ENCODE measurements around the gene CFAP77.
A peak's percentile ranks its signal among the peaks of the same experiment; 100 is the strongest.

Gene CFAP77

DNA sequence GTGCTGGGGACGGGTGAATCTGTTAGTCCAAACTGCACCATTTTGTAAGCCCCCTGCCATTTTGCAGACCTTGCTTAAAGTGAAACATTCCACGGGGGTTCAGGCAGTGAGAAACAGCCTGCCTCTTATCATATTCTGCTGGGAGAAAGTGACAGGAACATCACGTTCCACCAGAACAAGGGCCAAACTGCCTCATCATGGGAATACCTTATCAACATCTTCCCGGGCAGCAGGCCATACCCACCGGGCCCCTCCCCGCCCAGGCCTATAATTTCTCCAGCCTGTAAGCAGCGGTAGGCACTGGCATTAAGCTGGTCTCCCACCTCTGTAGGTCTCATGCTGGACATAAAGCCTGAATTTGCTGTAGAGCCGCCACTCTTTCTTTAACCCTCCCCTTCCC lies 1.5 kb upstream of the CFAP77 start:
- DNase-seq (ENCODE audit: low read depth in 2 of 2): no peak

GRCh38 chr9:132410642-132411041 lies 631 bp downstream of the CFAP77 start:
- DNase-seq (ENCODE audit: low read depth in 2 of 2): no peak

DNA sequence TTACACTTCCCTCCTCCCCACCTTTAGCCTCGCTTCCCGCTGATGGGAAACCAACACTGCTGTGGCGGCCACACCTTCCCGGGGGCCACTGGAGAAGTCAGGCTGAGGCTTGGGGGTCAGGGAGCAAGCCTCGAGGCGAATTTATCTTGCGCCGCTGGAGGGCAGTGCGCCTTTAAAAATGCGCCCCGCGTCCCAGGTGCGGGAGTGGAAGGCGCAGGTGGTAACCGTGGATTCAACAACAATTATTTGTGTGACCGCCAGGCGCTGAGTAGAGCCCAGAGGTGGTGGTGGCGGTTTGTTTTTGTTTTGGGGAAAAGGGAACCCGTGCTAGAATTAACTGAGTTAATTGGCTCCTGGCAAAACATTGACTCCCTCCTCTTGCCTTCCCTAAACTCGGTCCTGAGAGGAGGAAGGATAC lies 1.1 kb downstream of the CFAP77 start:
- DNase-seq (ENCODE audit: low read depth in 2 of 2): peak in 1 of 2 donors; percentile 58

- DNase-seq (ENCODE audit: low read depth in 2 of 2): no peak
These were observed 2.1 kb downstream of the CFAP77 start for GRCh38 chr9:132412089-132412488.

DNA sequence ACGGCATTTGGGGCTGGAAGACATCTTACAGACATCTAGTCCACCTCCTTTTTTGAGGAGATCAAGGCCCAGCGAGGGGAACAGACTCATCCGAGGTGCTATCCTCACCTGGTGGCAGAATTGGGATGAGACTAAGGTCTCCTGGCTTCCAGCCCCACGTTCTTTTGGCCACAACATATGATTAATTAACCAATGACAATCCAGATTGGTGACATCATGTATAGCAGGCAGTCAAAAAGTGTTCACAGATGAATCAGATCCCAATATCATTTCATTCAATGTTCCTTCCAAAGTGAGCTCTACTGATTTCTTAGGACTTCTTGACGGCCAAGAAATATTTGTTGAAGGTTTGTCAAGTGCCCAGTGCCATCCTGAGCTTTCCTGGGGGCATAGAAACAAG lies 3.9 kb downstream of the CFAP77 start:
- no peak for DNase-seq (ENCODE audit: low read depth in 2 of 2)

- no peak for DNase-seq (ENCODE audit: low read depth in 2 of 2)
These were observed 4.7 kb downstream of the CFAP77 start for GRCh38 chr9:132414731-132415130.

- no peak for DNase-seq (ENCODE audit: low read depth in 2 of 2)
These were observed 5.2 kb downstream of the CFAP77 start for GRCh38 chr9:132415181-132415580.

DNA sequence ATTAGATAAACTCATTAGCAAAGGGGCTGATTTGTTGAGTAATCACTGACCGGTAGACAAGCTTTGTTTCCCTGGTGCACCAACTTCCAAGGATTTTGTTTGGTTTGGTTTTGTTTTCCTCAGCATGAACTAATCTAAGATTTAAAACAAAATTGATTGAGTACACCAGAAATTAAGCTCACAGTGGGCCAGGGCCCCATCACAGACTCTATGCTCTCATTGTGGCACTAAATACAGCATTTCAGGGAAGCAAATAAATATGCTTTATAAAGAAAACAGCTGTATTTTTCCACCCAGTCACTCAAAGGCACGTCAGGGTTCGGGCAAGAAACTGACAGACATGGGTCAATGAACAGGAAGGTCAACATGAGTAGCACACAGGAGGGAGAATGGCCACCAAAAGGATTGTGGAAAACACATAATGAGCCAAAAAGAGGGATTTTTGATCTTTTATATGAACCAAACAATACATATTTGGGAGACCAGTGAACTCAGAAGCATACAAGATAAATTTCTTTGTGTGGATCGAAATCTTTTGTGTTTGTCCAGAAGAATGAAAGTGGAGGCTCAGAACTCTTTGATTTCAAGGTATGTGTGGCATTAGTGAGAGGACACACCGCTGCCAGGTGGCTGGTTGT lies 8.8 kb downstream of the CFAP77 start:
- no peak for DNase-seq (ENCODE audit: low read depth in 2 of 2)

- DNase-seq (ENCODE audit: low read depth in 2 of 2): no peak
These were observed 12.6 kb downstream of the CFAP77 start for GRCh38 chr9:132422574-132422973.

- no peak for DNase-seq (ENCODE audit: low read depth in 2 of 2)
These were observed 13.5 kb downstream of the CFAP77 start for GRCh38 chr9:132423503-132423902.

- DNase-seq (ENCODE audit: low read depth in 2 of 2): no peak
These were observed 15.1 kb downstream of the CFAP77 start for GRCh38 chr9:132424857-132425674.

DNA sequence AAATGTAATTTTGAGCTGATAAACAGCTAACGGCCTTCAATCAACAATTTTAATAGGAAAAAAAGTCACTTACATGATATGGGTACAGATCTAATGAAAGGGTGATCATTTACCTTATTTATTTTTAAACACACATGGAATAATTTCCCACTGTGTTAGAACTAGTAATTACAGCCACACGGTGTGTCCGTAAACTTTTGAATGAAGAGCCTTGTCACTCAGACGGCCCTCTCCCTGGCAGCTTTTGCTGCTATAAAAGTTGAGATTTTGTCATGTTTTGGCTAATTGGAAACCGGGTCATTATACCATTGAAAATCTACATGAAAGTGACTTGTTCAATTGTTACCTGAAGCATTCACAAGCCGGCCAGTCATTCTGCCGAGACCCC lies 15.7 kb downstream of the CFAP77 start:
- DNase-seq (ENCODE audit: low read depth in 2 of 2): no peak

DNA sequence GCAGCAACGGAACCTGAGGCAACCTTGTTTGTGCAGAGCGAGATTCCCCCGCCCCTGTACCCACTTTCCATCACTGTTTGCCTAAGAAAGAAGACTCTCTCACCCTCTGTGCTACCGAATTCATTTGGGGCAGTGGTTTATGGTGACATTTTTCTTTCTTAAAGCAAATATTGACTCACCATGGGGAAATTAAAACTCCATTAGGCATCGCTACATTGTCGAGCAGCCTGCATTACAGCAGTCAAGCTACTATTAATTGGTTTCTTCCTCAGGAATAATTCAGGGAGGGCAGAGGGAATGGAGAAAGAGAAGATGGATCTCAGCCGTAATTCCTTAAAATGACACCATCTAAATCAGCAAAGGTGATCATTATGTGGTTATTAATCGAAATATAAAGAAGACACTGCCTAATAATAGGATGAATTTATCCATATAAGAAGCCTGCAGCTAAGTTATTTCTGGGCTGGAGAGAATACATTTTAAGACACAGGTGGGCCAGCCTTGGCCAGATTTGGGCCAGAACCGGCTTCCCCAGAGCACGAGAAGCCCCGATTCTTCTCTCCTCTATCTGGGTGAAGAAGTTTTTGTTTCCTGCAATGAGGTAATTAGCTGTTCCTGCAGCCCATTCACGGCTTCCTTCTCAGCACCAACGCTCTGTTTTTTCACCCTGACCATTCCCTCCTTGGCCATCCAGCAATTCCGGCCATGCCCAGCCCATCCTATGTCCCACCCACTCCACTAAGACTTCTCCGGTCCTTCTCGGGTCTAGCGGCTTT lies 16.8 kb downstream of the CFAP77 start:
- no peak for DNase-seq (ENCODE audit: low read depth in 2 of 2)

- no peak for DNase-seq (ENCODE audit: low read depth in 2 of 2)
These were observed 21.0 kb downstream of the CFAP77 start for GRCh38 chr9:132430998-132431397.

GRCh38 chr9:132434881-132435280 lies 24.9 kb downstream of the CFAP77 start:
- no peak for DNase-seq (ENCODE audit: low read depth in 2 of 2)

- DNase-seq (ENCODE audit: low read depth in 2 of 2): no peak
These were observed 29.1 kb downstream of the CFAP77 start for GRCh38 chr9:132439153-132439552.

GRCh38 chr9:132440735-132441134 lies 30.7 kb downstream of the CFAP77 start:
- no peak for DNase-seq (ENCODE audit: low read depth in 2 of 2)

DNA sequence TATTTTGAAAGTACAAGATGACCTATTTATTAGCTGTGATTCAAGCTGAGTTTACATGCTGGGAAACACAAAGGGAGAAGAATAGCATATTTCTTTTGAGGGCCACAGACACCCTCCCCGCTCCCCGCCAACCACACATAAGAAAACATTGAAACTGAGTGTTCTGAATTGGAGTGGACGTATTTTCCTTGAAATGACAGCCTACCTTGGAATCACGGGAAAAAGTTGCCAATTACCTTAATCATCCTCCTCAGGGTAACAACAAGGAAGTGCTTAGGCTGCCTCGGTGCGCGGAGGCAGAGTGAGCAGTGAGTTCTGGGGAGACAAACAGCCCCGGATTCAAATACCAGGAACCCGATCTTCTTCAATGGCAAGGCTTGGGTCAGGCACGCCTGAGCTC lies 31.4 kb downstream of the CFAP77 start:
- DNase-seq (ENCODE audit: low read depth in 2 of 2): no peak

- no peak for DNase-seq (ENCODE audit: low read depth in 2 of 2)
These were observed 34.1 kb downstream of the CFAP77 start for GRCh38 chr9:132443951-132444607.

DNA sequence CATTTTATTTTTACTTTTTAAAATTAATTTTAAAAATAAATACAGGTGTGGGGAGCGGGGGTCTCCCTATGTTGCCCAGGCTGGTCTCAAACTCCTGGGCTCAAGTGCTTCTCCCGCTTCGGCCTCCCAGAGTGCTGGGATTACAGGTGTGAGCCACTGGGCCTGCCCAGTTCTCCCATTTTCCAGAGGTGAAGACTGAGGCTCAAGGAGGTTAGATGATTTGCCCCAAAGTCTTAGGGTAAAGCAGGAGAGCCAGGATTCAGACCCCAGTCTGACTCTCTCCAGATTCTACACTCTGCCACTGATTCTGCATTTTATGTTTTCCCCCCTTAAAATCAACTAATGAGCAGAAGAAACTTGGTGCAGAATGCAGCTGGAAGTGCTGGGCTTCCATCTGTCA lies 36.9 kb downstream of the CFAP77 start:
- DNase-seq (ENCODE audit: low read depth in 2 of 2): no peak

- DNase-seq (ENCODE audit: low read depth in 2 of 2): no peak
These were observed 37.3 kb downstream of the CFAP77 start for GRCh38 chr9:132447346-132447745.

DNA sequence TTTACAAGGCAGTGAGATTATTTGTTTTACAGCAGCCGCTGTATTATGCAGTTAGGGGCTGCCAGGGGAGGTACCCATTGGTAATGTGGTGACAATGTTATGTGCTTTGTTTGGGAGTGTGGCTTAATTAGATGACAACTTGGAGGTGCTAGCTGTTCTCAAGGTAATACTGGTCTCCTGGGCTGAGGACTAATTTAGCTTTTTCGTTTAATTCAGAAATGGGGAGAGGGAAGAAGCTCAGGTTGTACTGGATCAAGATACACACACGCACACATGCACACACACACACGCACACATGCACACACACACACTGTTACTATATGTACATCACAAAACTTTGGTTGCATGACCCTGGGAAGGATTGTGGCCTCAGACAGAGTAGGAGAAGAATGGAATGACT lies 37.9 kb downstream of the CFAP77 start:
- DNase-seq (ENCODE audit: low read depth in 2 of 2): no peak
